GM23338 (cell line): ENCODE results near the gene SLC38A10. TPM values are rescaled to one million over a fixed set of nuclear protein-coding genes. Genes with fewer than 3 reads are reported as not detected.

Source experiments
- ATAC-seq: fragments of 200-7000 bp; cut with Tn5 transposase; 3 replicates; pipeline ENCODE4 v1.9.1; 2020
- DNase-seq: peaks from one replicate; pipeline ENCODE4 v3.0.0-alpha.2; 2015; ENCODE audit warnings: low spot score
- H2AFZ ChIP-seq: fragments of 200-600 bp; sonication (generic); 2 replicates; pipeline ENCODE4 v1.8.0; 2016; ENCODE audit warnings: antibody characterized with exemption, mild to moderate bottlenecking, moderate library complexity
- H3F3A ChIP-seq: fragments of 200-600 bp; sonication (generic); replicated peaks from 2 replicates; pipeline ENCODE4 v1.8.0; 2017; ENCODE audit warnings: antibody characterized with exemption, mixed run types, low read depth
- H3K27ac ChIP-seq: fragments of 200-600 bp; sonication (generic); 2 replicates; pipeline ENCODE4 v1.6.1; 2016; ENCODE audit warnings: low read depth
- H3K27me3 ChIP-seq: fragments of 200-600 bp; sonication (generic); 2 replicates; pipeline ENCODE4 v1.8.0; 2016; ENCODE audit warnings: mild to moderate bottlenecking, mixed run types, moderate library complexity; ENCODE audit not compliant: insufficient read depth
- H3K36me3 ChIP-seq: fragments of 200-600 bp; sonication (generic); 2 replicates; pipeline ENCODE4 v1.8.0; 2016; ENCODE audit warnings: mild to moderate bottlenecking; ENCODE audit not compliant: insufficient read depth
- H3K4me1 ChIP-seq: fragments of 200-600 bp; sonication (generic); 2 replicates; pipeline ENCODE4 v1.8.0; 2016; ENCODE audit warnings: mild to moderate bottlenecking, moderate library complexity; ENCODE audit not compliant: insufficient read depth
- H3K4me2 ChIP-seq: fragments of 200-600 bp; sonication (generic); 2 replicates; pipeline ENCODE4 v1.7.1; 2017; ENCODE audit warnings: mixed run types
- H3K4me3 ChIP-seq: fragments of 200-600 bp; sonication (generic); 2 replicates; pipeline ENCODE4 v1.6.1; 2016; ENCODE audit warnings: mixed run types
- H3K79me2 ChIP-seq: fragments of 200-600 bp; sonication (generic); replicated peaks from 2 replicates; pipeline ENCODE4 v1.8.0; 2017; ENCODE audit warnings: mild to moderate bottlenecking; ENCODE audit not compliant: insufficient read depth
- H3K9me2 ChIP-seq: fragments of 200-600 bp; sonication (generic); 2 replicates; pipeline ENCODE4 v1.8.0; 2017; ENCODE audit not compliant: insufficient read depth
- H4K20me1 ChIP-seq: fragments of 200-600 bp; sonication (generic); replicated peaks from 2 replicates; pipeline ENCODE4 v1.8.0; 2017; ENCODE audit warnings: mild to moderate bottlenecking; ENCODE audit not compliant: insufficient read depth
- H3K27ac Mint-ChIP-seq: 2 replicates; pipeline ENCODE4 v1.8.0; 2020; ENCODE audit warnings: inconsistent platforms, mild to moderate bottlenecking, moderate library complexity, mixed read lengths
- H3K27me3 Mint-ChIP-seq: 3 replicates; pipeline ENCODE4 v1.8.0; 2022; ENCODE audit warnings: low read depth, mild to moderate bottlenecking, moderate library complexity, mixed read lengths, inconsistent platforms; ENCODE audit not compliant: insufficient read depth, poor library complexity
- H3K36me3 Mint-ChIP-seq: 3 replicates; pipeline ENCODE4 v1.8.0; 2021; ENCODE audit warnings: low read depth, mild to moderate bottlenecking, inconsistent platforms, moderate library complexity, mixed read lengths
- H3K4me1 Mint-ChIP-seq: 3 replicates; pipeline ENCODE4 v1.8.0; 2020; ENCODE audit warnings: mild to moderate bottlenecking, inconsistent platforms, mixed read lengths
- H3K4me3 Mint-ChIP-seq: 3 replicates; pipeline ENCODE4 v1.8.0; 2021; ENCODE audit warnings: moderate library complexity, mild to moderate bottlenecking, inconsistent platforms, mixed read lengths
- H3K9me3 Mint-ChIP-seq: 3 replicates; pipeline ENCODE4 v1.8.0; 2020; ENCODE audit warnings: moderate library complexity, mild to moderate bottlenecking, inconsistent platforms, mixed read lengths
- EZH2 ChIP-seq: fragments of 200-600 bp; sonication (generic); IDR thresholded peaks from one replicate; pipeline ENCODE4 v1.8.0; 2017; ENCODE audit warnings: antibody characterized with exemption, mild to moderate bottlenecking, low read depth; ENCODE audit not compliant: unreplicated experiment
- EZH2phosphoT487 ChIP-seq: fragments of 200-600 bp; sonication (generic); IDR thresholded peaks from one replicate; pipeline ENCODE4 v1.8.1; 2018; ENCODE audit warnings: antibody characterized with exemption; ENCODE audit not compliant: unreplicated experiment
- NANOG ChIP-seq: IDR thresholded peaks from 2 replicates; pipeline ENCODE4 v1.6.1; 2016; ENCODE audit warnings: antibody characterized with exemption, borderline replicate concordance
- ZNF462 ChIP-seq: fragments of 250-450 bp; sonication (Bioruptor Pico); IDR thresholded peaks from 2 replicates; pipeline ENCODE4 v1.5.0; 2020; ENCODE audit warnings: mild to moderate bottlenecking, moderate library complexity
- polyA plus RNA-seq: library from polyadenylated mRNA; unstranded; fragments of >200 nt; fragmentation: Nextera tagmentation; extraction: Ambion mirVana; gene quantifications from 2 replicates; pipeline ENCODE4 v1.2.1, GENCODE V29; 2016
- total RNA-seq: library from RNA; depleted of rRNA; stranded (reverse); fragments of >200 nt; shearing (Covaris generic); gene quantifications from 2 replicates; pipeline ENCODE4 v1.2.3, GENCODE V29; 2014

SLC38A10 gene
- total and polyA plus RNA-seq, 2 experiments from 2014 or later: 17.1 to 55.8 TPM

- TF ChIP-seq EZH2phosphoT487 (no peak), EZH2 (no peak), ZNF462 (no peak)
Observed at GRCh38 chr17:81325714-81326358, 30.7 kb upstream of the SLC38A10 start (continued).

- peaks cover 4% of the 10 kb centered on the region; the same call in 1 of the 2 replicates for H3K4me1 ChIP-seq
- no peak overlapping the region for H3K4me2 ChIP-seq
- no peaks in the 10 kb centered on the region for H3K36me3 Mint-ChIP-seq
- no peak overlapping the region for H3K4me3 Mint-ChIP-seq
- H3K79me2 ChIP-seq: no peaks in the 10 kb centered on the region
- no peaks in the 10 kb centered on the region for H4K20me1 ChIP-seq
- no peaks in the 10 kb centered on the region for H3K9me3 Mint-ChIP-seq
- no peak overlapping the region for H3K27ac ChIP-seq
- H3K27me3 Mint-ChIP-seq: peaks cover 6% of the 10 kb centered on the region
- ATAC-seq: no peak
- peaks cover 13% of the 10 kb centered on the region for H3K4me1 Mint-ChIP-seq
- H3K36me3 ChIP-seq: no peaks in the 10 kb centered on the region
- no peaks in the 10 kb centered on the region for H3K9me2 ChIP-seq
- H3K27ac Mint-ChIP-seq: no peak overlapping the region
- DNase-seq: no peak
- TF ChIP-seq NANOG: no peak
- H3F3A ChIP-seq: no peaks in the 10 kb centered on the region
- no peaks in the 10 kb centered on the region for H3K27me3 ChIP-seq
- H3K4me3 ChIP-seq: no peak overlapping the region
- H2AFZ ChIP-seq: no peak overlapping the region
Observed at GRCh38 chr17:81324851-81325713, 30.0 kb upstream of the SLC38A10 start.
